HEK293T (cell line): ENCODE results near the gene NUDT16L1.

Experiments used
- CTCF ChIA-PET: fragments of 350-600 bp; formaldehyde crosslinking; extraction: SDS; loops from one replicate; lab custom pipeline; 2021; ENCODE audit warnings: antibody characterized with exemption, inconsistent platforms; lab: Yijun Ruan, JAX
- POLR2A ChIA-PET: fragments of 350-600 bp; formaldehyde crosslinking; extraction: SDS; loops from one replicate; lab custom pipeline; 2020; ENCODE audit warnings: antibody characterized with exemption, inconsistent platforms; lab: Yijun Ruan, JAX
- DNase-seq: peaks from one replicate; pipeline ENCODE4 v3.0.0; 2012; ENCODE audit warnings: mixed read lengths; ENCODE audit errors: extremely low spot score
- ARNT ChIP-seq: fragments of 450-650 bp; IDR thresholded peaks from 2 replicates; pipeline ENCODE4 v1.6.1; 2017; ENCODE audit warnings: mild to moderate bottlenecking
- BHLHE40 ChIP-seq: fragments of 450-650 bp; IDR thresholded peaks from 2 replicates; pipeline ENCODE4 v1.6.1; 2016; ENCODE audit warnings: mild to moderate bottlenecking, moderate library complexity, borderline replicate concordance
- CTBP1 ChIP-seq: fragments of 450-650 bp; IDR thresholded peaks from 2 replicates; pipeline ENCODE4 v1.6.1; 2016; ENCODE audit warnings: borderline replicate concordance
- ELF4 ChIP-seq: fragments of 450-650 bp; IDR thresholded peaks from 2 replicates; pipeline ENCODE4 v1.6.1; 2017; ENCODE audit warnings: antibody characterized with exemption
- FOXA1 ChIP-seq: fragments of 450-650 bp; IDR thresholded peaks from 2 replicates; pipeline ENCODE4 v1.6.1; 2016; ENCODE audit warnings: mild to moderate bottlenecking
- FOXK2 ChIP-seq: fragments of 450-650 bp; IDR thresholded peaks from 2 replicates; pipeline ENCODE4 v1.6.1; 2016; ENCODE audit warnings: mild to moderate bottlenecking
- FOXM1 ChIP-seq: fragments of 450-650 bp; IDR thresholded peaks from 2 replicates; pipeline ENCODE4 v1.6.1; 2017; ENCODE audit warnings: mild to moderate bottlenecking, borderline replicate concordance
- HDGF ChIP-seq: fragments of 450-650 bp; IDR thresholded peaks from 2 replicates; pipeline ENCODE4 v1.6.1; 2017; ENCODE audit warnings: antibody characterized with exemption, borderline replicate concordance
- L3MBTL2 ChIP-seq: fragments of 450-650 bp; conservative IDR thresholded peaks from 2 replicates; pipeline ENCODE4 v1.6.1; 2016; ENCODE audit warnings: mild to moderate bottlenecking
- LEF1 ChIP-seq: fragments of 450-650 bp; IDR thresholded peaks from 2 replicates; pipeline ENCODE4 v1.6.1; 2017; ENCODE audit warnings: mild to moderate bottlenecking, borderline replicate concordance
- NFRKB ChIP-seq: fragments of 450-650 bp; IDR thresholded peaks from 2 replicates; pipeline ENCODE4 v1.6.1; 2016; ENCODE audit warnings: mild to moderate bottlenecking, moderate library complexity
- PKNOX1 ChIP-seq: fragments of 450-650 bp; IDR thresholded peaks from 2 replicates; pipeline ENCODE4 v1.6.1; 2016
- SP1 ChIP-seq: fragments of 450-650 bp; IDR thresholded peaks from 2 replicates; pipeline ENCODE4 v1.6.1; 2017
- SUZ12 ChIP-seq: fragments of 450-650 bp; IDR thresholded peaks from 2 replicates; pipeline ENCODE4 v1.6.1; 2016; ENCODE audit warnings: mild to moderate bottlenecking
- TARDBP ChIP-seq: fragments of 450-650 bp; IDR thresholded peaks from 2 replicates; pipeline ENCODE4 v1.6.1; 2016
- ZNF384 ChIP-seq: fragments of 450-650 bp; IDR thresholded peaks from 2 replicates; pipeline ENCODE4 v1.6.1; 2016

NUDT16L1 gene

GRCh38 chr16:4656695-4657686 lies 36.4 kb upstream of the NUDT16L1 start:
- ChIA-PET CTCF (no interaction called here), POLR2A (no interaction called here)
- no peak for DNase-seq
- no peak for TF ChIP-seq BHLHE40
- TF ChIP-seq HDGF, result no peak
- TF ChIP-seq LEF1, result no peak
- TF ChIP-seq SP1, result no peak
- no peak for TF ChIP-seq FOXM1
- no peak for TF ChIP-seq PKNOX1
- TF ChIP-seq TARDBP, result no peak
- no peak for TF ChIP-seq L3MBTL2

- POLR2A ChIA-PET, result no interaction called here
- TF ChIP-seq NFRKB, result no peak
- TF ChIP-seq SP1, result no peak
- TF ChIP-seq FOXA1, result no peak
- TF ChIP-seq TARDBP, result no peak
- no peak for TF ChIP-seq L3MBTL2
- TF ChIP-seq LEF1, result no peak
- TF ChIP-seq FOXK2, result no peak
- TF ChIP-seq PKNOX1, result no peak
- no peak for TF ChIP-seq FOXM1
- TF ChIP-seq ELF4, result no peak
- TF ChIP-seq HDGF, result no peak
- no peak for TF ChIP-seq SUZ12
- no peak for TF ChIP-seq ARNT
- no peak for TF ChIP-seq ZNF384
These were observed 33.7 kb upstream of the NUDT16L1 start for GRCh38 chr16:4659363-4660353.

GRCh38 chr16:4660454-4661007 lies 32.8 kb upstream of the NUDT16L1 start:
- POLR2A ChIA-PET, result no interaction called here
- no peak for DNase-seq
- TF ChIP-seq FOXM1 (no peak), FOXK2 (no peak), FOXA1 (no peak), TARDBP (no peak), LEF1 (no peak), ARNT (no peak), SP1 (no peak), L3MBTL2 (no peak), ZNF384 (no peak), SUZ12 (no peak), CTBP1 (no peak), HDGF (no peak), PKNOX1 (no peak), NFRKB (no peak), BHLHE40 (no peak), ELF4 (no peak)
- CTCF ChIA-PET, result interaction anchor here (0.6 kb wide), 1 partner anchor 191 kb away, joined by 4 read pairs; no protein-coding TSS in a partner anchor

More at GRCh38 chr16:4659363-4660353, 33.7 kb upstream of the NUDT16L1 start:
- DNase-seq, result no peak
- CTCF ChIA-PET, result no interaction called here

- POLR2A ChIA-PET, result interaction anchor here (0.5 kb wide), 1 partner anchor 294 kb away, joined by 3 read pairs; no protein-coding TSS in a partner anchor
- CTCF ChIA-PET, result no interaction called here
- no peak for TF ChIP-seq HDGF
- no peak for TF ChIP-seq BHLHE40
- no peak for TF ChIP-seq L3MBTL2
- TF ChIP-seq FOXK2, result no peak
- no peak for TF ChIP-seq TARDBP
- TF ChIP-seq FOXA1, result no peak
- TF ChIP-seq FOXM1, result no peak
- no peak for TF ChIP-seq ELF4
- no peak for TF ChIP-seq PKNOX1
- no peak for TF ChIP-seq ARNT
- TF ChIP-seq LEF1, result no peak
- TF ChIP-seq SP1, result no peak
- TF ChIP-seq ZNF384, result no peak
- no peak for TF ChIP-seq CTBP1
- no peak for TF ChIP-seq NFRKB
- TF ChIP-seq SUZ12, result no peak
- DNase-seq, result no peak
These were observed 31.7 kb upstream of the NUDT16L1 start for GRCh38 chr16:4661661-4662060.

- POLR2A ChIA-PET, result no interaction called here
- TF ChIP-seq LEF1 (no peak), PKNOX1 (no peak), FOXM1 (no peak), SP1 (no peak)
- CTCF ChIA-PET, result no interaction called here
- DNase-seq, result no peak
These were observed 29.9 kb upstream of the NUDT16L1 start for GRCh38 chr16:4663465-4663776.
